ENCODE measurements around the gene TIGIT.

The TIGIT gene

DNA sequence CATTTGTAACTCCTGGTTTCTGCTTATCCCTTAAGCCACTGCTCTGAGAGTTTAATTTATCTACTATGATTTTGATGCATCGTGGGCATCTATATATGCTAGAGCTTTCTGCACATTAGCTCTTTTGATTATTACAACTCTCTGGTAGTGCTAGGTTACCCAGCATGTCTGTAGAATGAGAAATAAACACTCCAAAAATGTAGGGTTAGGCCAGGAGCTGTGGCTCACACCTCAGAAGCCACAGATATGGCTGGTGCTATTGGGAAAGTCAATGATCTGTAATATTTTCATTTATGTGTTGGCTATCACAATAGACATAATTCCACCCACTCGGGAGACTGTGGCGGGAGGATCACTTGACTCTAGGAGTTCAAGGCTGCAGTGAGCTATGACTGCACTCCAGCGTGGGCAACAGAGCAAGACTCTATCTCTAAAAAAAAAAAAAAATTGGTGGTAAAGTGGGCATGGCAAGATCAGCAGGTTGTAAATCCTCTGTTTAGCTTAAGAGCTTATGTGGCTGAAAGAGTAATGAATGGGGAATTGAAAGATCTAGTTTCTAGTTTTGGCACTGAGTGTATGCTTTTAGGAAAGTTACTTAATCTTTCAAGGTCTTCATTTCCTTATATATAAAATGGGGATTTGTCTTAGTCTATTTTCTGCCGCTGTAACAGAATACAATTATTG is 6.3 kb downstream of the TIGIT start:
- no peak for TF ChIP-seq POLR2AphosphoS5 (IDR thresholded peaks at IDR 0.05; ENCODE audit: low read depth, low read length)

DNA sequence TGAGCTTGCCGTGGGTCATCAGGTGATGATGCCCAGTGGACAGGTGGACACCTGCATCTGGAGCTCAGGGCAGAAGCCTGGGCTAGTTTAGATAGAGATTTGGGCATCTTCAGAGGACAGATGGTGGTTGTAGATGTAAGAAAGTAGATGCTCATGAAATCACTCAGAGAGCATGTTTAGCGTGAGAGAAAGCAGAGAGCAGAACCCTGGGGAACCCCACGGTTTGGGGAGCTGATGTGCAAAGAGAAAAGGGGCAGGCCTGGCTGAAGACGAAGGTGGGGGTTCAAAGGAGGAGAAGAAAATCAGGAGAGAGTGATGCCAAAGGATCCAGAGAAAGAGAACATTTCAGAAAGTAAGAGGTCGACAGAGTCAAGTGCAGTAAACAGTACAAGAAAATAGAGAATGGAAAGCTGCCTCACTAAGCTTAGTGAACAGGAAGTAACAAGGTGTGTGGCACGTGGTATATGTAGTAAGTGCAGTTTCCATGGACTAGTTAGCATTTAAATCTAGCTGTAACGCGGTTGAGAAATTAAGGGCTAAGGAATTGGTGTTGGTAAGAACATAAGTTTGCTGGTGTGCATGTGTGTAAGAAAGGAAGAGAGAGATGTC is 13.5 kb downstream of the TIGIT start:
- TF ChIP-seq SIN3A (IDR thresholded peaks at IDR 0.05; ENCODE audit: borderline replicate concordance, insufficient read depth, low read length) (no peak), POLR2AphosphoS5 (IDR thresholded peaks at IDR 0.05; ENCODE audit: low read depth, low read length) (no peak)

- TF ChIP-seq FOXP2 (optimal IDR thresholded peaks at IDR 0.05; ENCODE audit: borderline replicate concordance, extremely low read depth, extremely low read length, insufficient read depth), result no peak
- no peak for TF ChIP-seq REST (IDR thresholded peaks at IDR 0.05; ENCODE audit: insufficient read depth in 1 of 2, low read depth in 2 of 2, low read length in 2 of 2)
- TF ChIP-seq POLR2AphosphoS5 (IDR thresholded peaks at IDR 0.05; ENCODE audit: low read depth, low read length), result no peak
- TF ChIP-seq TAF1 (IDR thresholded peaks at IDR 0.05; ENCODE audit: borderline replicate concordance, insufficient read depth, low read length), result no peak
- TF ChIP-seq SIN3A (IDR thresholded peaks at IDR 0.05; ENCODE audit: borderline replicate concordance, insufficient read depth, low read length), result no peak
Observed at GRCh38 chr3:114307832-114308231, 14.0 kb downstream of the TIGIT start.

DNA sequence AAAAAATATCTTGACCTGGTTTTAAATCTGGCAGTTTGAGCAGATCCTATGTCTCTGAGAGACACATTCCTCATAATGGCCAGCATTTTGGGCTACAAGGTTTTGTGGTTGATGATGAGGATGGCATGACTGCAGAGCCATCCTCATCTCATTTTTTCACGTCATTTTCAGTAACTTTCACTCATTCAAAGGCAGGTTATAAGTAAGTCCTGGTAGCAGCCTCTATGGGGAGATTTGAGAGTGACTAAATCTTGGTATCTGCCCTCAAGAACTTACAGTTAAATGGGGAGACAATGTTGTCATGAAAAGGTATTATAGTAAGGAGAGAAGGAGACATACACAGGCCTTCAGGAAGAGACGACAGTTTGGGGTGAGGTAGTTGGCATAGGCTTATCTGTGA is 14.5 kb downstream of the TIGIT start:
- no peak for TF ChIP-seq SIN3A (IDR thresholded peaks at IDR 0.05; ENCODE audit: borderline replicate concordance, insufficient read depth, low read length)

GRCh38 chr3:114308830-114309229 is 15.0 kb downstream of the TIGIT start:
- TF ChIP-seq REST (IDR thresholded peaks at IDR 0.05; ENCODE audit: insufficient read depth in 1 of 2, low read depth in 2 of 2, low read length in 2 of 2), result no peak

- TF ChIP-seq TAF1 (IDR thresholded peaks at IDR 0.05; ENCODE audit: borderline replicate concordance, insufficient read depth, low read length) (no peak), SIN3A (IDR thresholded peaks at IDR 0.05; ENCODE audit: borderline replicate concordance, insufficient read depth, low read length) (no peak), POLR2AphosphoS5 (IDR thresholded peaks at IDR 0.05; ENCODE audit: low read depth, low read length) (no peak), REST (IDR thresholded peaks at IDR 0.05; ENCODE audit: insufficient read depth in 1 of 2, low read depth in 2 of 2, low read length in 2 of 2) (no peak), FOXP2 (optimal IDR thresholded peaks at IDR 0.05; ENCODE audit: borderline replicate concordance, extremely low read depth, extremely low read length, insufficient read depth) (no peak)
Observed at GRCh38 chr3:114310695-114311094, 16.9 kb downstream of the TIGIT start.

DNA sequence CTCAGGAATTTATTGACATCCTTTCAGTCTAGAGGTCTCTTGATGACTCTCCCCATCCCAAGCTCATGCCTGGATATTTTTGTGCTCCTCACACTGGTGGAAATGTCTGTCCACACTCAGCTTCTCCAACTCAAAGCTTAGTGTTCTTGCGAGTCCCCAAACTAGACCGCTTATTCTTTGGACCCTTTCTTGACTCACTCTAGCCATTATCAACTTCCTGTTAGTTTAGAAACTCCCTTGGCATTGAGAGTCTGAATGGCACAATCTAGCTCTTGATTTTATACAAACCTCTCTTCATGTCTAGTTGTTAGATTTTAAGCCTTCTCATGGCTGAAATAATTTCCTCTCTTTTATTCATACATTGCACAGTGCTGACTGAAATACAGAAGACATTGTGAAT is 19.6 kb downstream of the TIGIT start:
- no peak for TF ChIP-seq REST (IDR thresholded peaks at IDR 0.05; ENCODE audit: insufficient read depth in 1 of 2, low read depth in 2 of 2, low read length in 2 of 2)
- no peak for TF ChIP-seq SIN3A (IDR thresholded peaks at IDR 0.05; ENCODE audit: borderline replicate concordance, insufficient read depth, low read length)
- no peak for TF ChIP-seq TAF1 (IDR thresholded peaks at IDR 0.05; ENCODE audit: borderline replicate concordance, insufficient read depth, low read length)
- TF ChIP-seq FOXP2 (optimal IDR thresholded peaks at IDR 0.05; ENCODE audit: borderline replicate concordance, extremely low read depth, extremely low read length, insufficient read depth), result no peak
- TF ChIP-seq POLR2AphosphoS5 (IDR thresholded peaks at IDR 0.05; ENCODE audit: low read depth, low read length), result no peak
